Heart right ventricle (tissue), 16 donors: ENCODE results near the gene ACVRL1. TPM values are rescaled to one million over a fixed set of nuclear protein-coding genes. Genes with fewer than 3 reads are reported as not detected.

Source experiments
- ATAC-seq, 8 donors: fragments of 200-7000 bp; cut with Tn5 transposase; one replicate each; pipeline ENCODE4 v1.9.1; 2020; ENCODE audit warnings: mild to moderate bottlenecking in 8 of 8, moderate library complexity in 8 of 8, moderate number of reproducible peaks in 1 of 8
- DNase-seq, 2 donors: peaks; one replicate each; pipeline ENCODE4 v3.0.0-alpha.2; 2020
- H3K27ac ChIP-seq, 10 donors: fragments of 200-600 bp; sonication (generic) in 2 of 10; one replicate each; pipeline versions ENCODE4 v1.5.0 to v1.8.0; 2020 to 2022; ENCODE audit warnings: mild to moderate bottlenecking in 3 of 10
- H3K27me3 ChIP-seq, 7 donors: fragments of 200-600 bp; one replicate each; pipeline ENCODE4 v1.8.0; 2021 to 2022; ENCODE audit warnings: mild to moderate bottlenecking in 2 of 7
- H3K36me3 ChIP-seq, 9 donors: fragments of 200-600 bp; sonication (generic) in 1 of 9; one replicate each; pipeline versions ENCODE4 v1.5.0 to v1.8.0; 2020 to 2022; ENCODE audit warnings: mild to moderate bottlenecking in 2 of 9
- H3K4me1 ChIP-seq, 9 donors: fragments of 200-600 bp; sonication (generic) in 1 of 9; one replicate each; pipeline versions ENCODE4 v1.5.0 to v1.8.0; 2020 to 2022; ENCODE audit warnings: mild to moderate bottlenecking in 4 of 9
- H3K4me3 ChIP-seq, 10 donors: fragments of 200-600 bp; sonication (generic) in 2 of 10; one replicate each; pipeline versions ENCODE4 v1.5.0 to v1.8.0; 2020 to 2022; ENCODE audit warnings: mild to moderate bottlenecking in 7 of 10, moderate library complexity in 2 of 10
- H3K9me3 ChIP-seq, 11 donors: fragments of 200-600 bp in 10 of 11; sonication (generic) in 2 of 11; one replicate each; pipeline versions ENCODE4 v1.5.0 to v1.8.0; 2013 to 2022; ENCODE audit warnings: mild to moderate bottlenecking in 2 of 11, control low read depth in 1 of 11, moderate library complexity in 1 of 11
- CTCF ChIP-seq, 9 donors: fragments of 200-600 bp; sonication (generic) in 2 of 9; IDR thresholded peaks; one replicate each; pipeline versions ENCODE4 v1.5.0 to v1.8.0; 2021 to 2022; ENCODE audit warnings: antibody characterized with exemption in 9 of 9, mild to moderate bottlenecking in 5 of 9, moderate library complexity in 1 of 9
- WGBS, 2 donors: extraction: QIAGEN DNeasy Blood & Tissue Kit; methylation state at CpG; one replicate each; pipeline ENCODE4 v1.1.7; 2013; ENCODE audit warnings: inconsistent platforms in 1 of 2; 5-methylcytosine and 5-hydroxymethylcytosine counted together
- intact Hi-C, 10 donors: fragments of 100-400 bp; cut with DNase I; formaldehyde crosslinking; loops; one replicate each; pipeline versions ENCODE4 v1.11.1 to v1.14.2; 2022
- polyA plus RNA-seq, 2 donors: library from polyadenylated mRNA; stranded (reverse); fragments of 200-250 nt; gene quantifications; one replicate each; pipeline ENCODE4 v1.2.3, GENCODE V29; 2013
- total RNA-seq, 10 donors: library from RNA; stranded (reverse); fragmentation: NEBNext Ultra II Directional in 3 of 10; extraction: Animal tissue kit (Norgen Biotek cat#: 25700) in 3 of 10; gene quantifications; one replicate each; pipeline versions ENCODE4 v1.2.1 to v1.2.4, GENCODE V29; 2021 to 2023
- donor health status: Arrhythmogenic right ventricular cardiomyopathy.
- donor health status: ischemic (EF 13 %, LVEDD 7.1; RV severe dilation, severe dysfunction).
- donor health status: healthy with polysubstance abuse.
- donor health status: DM: no; HTN: yes; CAD: no.
- donor health status: DM: no; HTN: no; CAD: no.
- donor health status: ischemic (EF 25% LVEDD 6.9; RV normal size, moderate dysfunction).
- donor health status: ischemic (EF 25% LVEDD 5.7; RV mildly dilated, moderate dysfunction).
- donor health status: healthy.
- donor health status: DM: yes; HTN: yes; CAD: no.
- donor health status: Ischemic cardiomyopathy.
- donor health status: ischemic (EF 35%, LVEDD 5.7; RV mildly dilated, moderate dysfunction).
- donor health status: nonischemic (EF 11% LVEDD 7.7; RV severe dilation, severe dysfunction).
- donor health status: DM: yes; HTN: yes; CAD: no.
- donor health status: PGD.
- donor health status: ischemic (EF 29% LVEDD 5.4; RV normal size, mild dysfunction).
- donor health status: nonischemic (EF 23%, LVEDD 6.1; RV moderate dilation, normal function).

The ACVRL1 gene
- total and polyA plus RNA-seq, 12 donors: 16.6 to 68.0 (median 30.4) TPM

GRCh38 chr12:51959211-51959610 is 51.9 kb downstream of the ACVRL1 start:
- WGBS, 2 donors: 53 to 56% methylated on average over 3 of the region's 3 CpGs
- no peaks in the 10 kb centered on the region for H3K27me3 ChIP-seq
- no peak for DNase-seq
- H3K9me3 ChIP-seq: peaks cover 0 to 4% (median 0%) of the 10 kb centered on the region in 11 donors
- no peak overlapping the region for H3K4me3 ChIP-seq
- intact Hi-C loops: no loop called here
- peaks cover 0 to 22% (median 0%) of the 10 kb centered on the region in 9 donors for H3K36me3 ChIP-seq
- H3K27ac ChIP-seq: peak overlapping the region in 1 of 10 donors; percentile 15
- no peak for TF ChIP-seq CTCF (IDR thresholded peaks at IDR 0.05)
- peaks cover 11 to 55% (median 28%) of the 10 kb centered on the region in 9 donors for H3K4me1 ChIP-seq
- peak in 5 of 8 donors; percentile 19 to 55 (median 38) for ATAC-seq

GRCh38 chr12:51959921-51960320 is 52.6 kb downstream of the ACVRL1 start:
- no peak for ATAC-seq
- no peak for TF ChIP-seq CTCF (IDR thresholded peaks at IDR 0.05)
- no peak for DNase-seq
- Histone ChIP-seq H3K27ac (no peak overlapping the region), H3K9me3 (peaks cover 0 to 4% (median 0%) of the 10 kb centered on the region in 11 donors), H3K4me1 (peaks cover 4 to 48% (median 20%) of the 10 kb centered on the region in 9 donors), H3K36me3 (peaks cover 0 to 22% (median 0%) of the 10 kb centered on the region in 9 donors), H3K4me3 (no peak overlapping the region), H3K27me3 (no peaks in the 10 kb centered on the region)
- intact Hi-C loops: no loop called here
- WGBS, 2 donors: 94 to 98% methylated on average over 4 of the region's 4 CpGs

- no peak for DNase-seq
- no peak overlapping the region for H3K4me3 ChIP-seq
- peaks cover 0 to 42% (median 15%) of the 10 kb centered on the region in 9 donors for H3K4me1 ChIP-seq
- intact Hi-C loops: no loop called here
- 86 to 87% methylated on average over 1 of the region's 1 CpG for WGBS, 2 donors
- peaks cover 0 to 22% (median 0%) of the 10 kb centered on the region in 9 donors for H3K36me3 ChIP-seq
- no peak for TF ChIP-seq CTCF (IDR thresholded peaks at IDR 0.05)
- H3K27me3 ChIP-seq: no peaks in the 10 kb centered on the region
- no peak overlapping the region for H3K27ac ChIP-seq
- ATAC-seq: no peak
- peaks cover 0 to 4% (median 0%) of the 10 kb centered on the region in 11 donors for H3K9me3 ChIP-seq
Observed at GRCh38 chr12:51960488-51960887, 53.2 kb downstream of the ACVRL1 start.

- Histone ChIP-seq H3K4me3 (no peak overlapping the region), H3K4me1 (peaks cover 0 to 38% (median 13%) of the 10 kb centered on the region in 9 donors), H3K27me3 (no peaks in the 10 kb centered on the region), H3K27ac (no peak overlapping the region), H3K9me3 (peaks cover 0 to 4% (median 0%) of the 10 kb centered on the region in 11 donors), H3K36me3 (peaks cover 0 to 22% (median 0%) of the 10 kb centered on the region in 9 donors)
- no peak for TF ChIP-seq CTCF (IDR thresholded peaks at IDR 0.05)
- 94 to 96% methylated on average over 6 of the region's 6 CpGs for WGBS, 2 donors
- intact Hi-C loops: no loop called here
- ATAC-seq: no peak
- no peak for DNase-seq
Observed at GRCh38 chr12:51960890-51961289, 53.6 kb downstream of the ACVRL1 start.
